CD14-positive monocyte (primary cell): ENCODE measurements around the gene LSM4. TPM values are rescaled to one million over a fixed set of nuclear protein-coding genes. Genes with fewer than 3 reads are reported as not detected.
A peak's percentile ranks its signal among the peaks of the same experiment; 100 is the strongest.

Source experiments
- DNase-seq, 3 donors: peaks; one replicate each; pipeline ENCODE4 v3.0.0-alpha.2; 2011 to 2022
- H2AFZ ChIP-seq: 2 replicates; pipeline ENCODE4 v1.6.0; 2012; ENCODE audit warnings: mild to moderate bottlenecking, low read depth, low read length, inconsistent platforms; ENCODE audit not compliant: insufficient read depth, poor library complexity, severe bottlenecking
- H3K27ac ChIP-seq, 2 donors: 1 replicate in 1 of 2; 2 replicates in 1 of 2; pipeline ENCODE4 v1.5.1; 2012 to 2013; ENCODE audit warnings: low read length in 2 of 2, control low read depth in 1 of 2, inconsistent platforms in 1 of 2, low read depth in 1 of 2, mild to moderate bottlenecking in 1 of 2
- H3K27me3 ChIP-seq, 2 donors: one replicate each; pipeline versions ENCODE4 v1.6.0 to v1.6.1; 2011 to 2013; ENCODE audit warnings: low read length in 2 of 2; ENCODE audit not compliant: control insufficient read depth in 2 of 2, insufficient read depth in 2 of 2
- H3K36me3 ChIP-seq, 2 donors: replicated peaks in 1 of 2; 1 replicate in 1 of 2; 2 replicates in 1 of 2; pipeline versions ENCODE4 v1.5.1 to v1.6.1; 2012 to 2013; ENCODE audit warnings: low read length in 2 of 2, control low read depth in 1 of 2, inconsistent platforms in 1 of 2, mild to moderate bottlenecking in 1 of 2; ENCODE audit not compliant: insufficient read depth in 2 of 2, control insufficient read depth in 1 of 2
- H3K4me1 ChIP-seq, 2 donors: 1 replicate in 1 of 2; 2 replicates in 1 of 2; pipeline versions ENCODE4 v1.5.1 to v1.6.1; 2012 to 2013; ENCODE audit warnings: low read length in 2 of 2, control low read depth in 1 of 2, inconsistent platforms in 1 of 2, mild to moderate bottlenecking in 1 of 2, moderate library complexity in 1 of 2; ENCODE audit not compliant: insufficient read depth in 2 of 2, control insufficient read depth in 1 of 2
- H3K4me2 ChIP-seq: replicated peaks from 2 replicates; pipeline ENCODE3; 2012; ENCODE audit warnings: low read length, moderate library complexity, mild to moderate bottlenecking; ENCODE audit not compliant: poor library complexity, severe bottlenecking; ENCODE audit errors: extremely low read depth
- H3K4me3 ChIP-seq, 3 experiments: fragments of 200-600 bp in 1 of 3; sonication (generic) in 1 of 3; replicated peaks in 1 of 3; 1 replicate in 2 of 3; 2 replicates in 1 of 3; pipeline ENCODE4 v1.5.1; 2011 to 2013; ENCODE audit warnings: low read length in 3 of 3, mild to moderate bottlenecking in 3 of 3, control low read depth in 2 of 3, low read depth in 2 of 3, inconsistent platforms in 1 of 3, moderate library complexity in 1 of 3
- H3K79me2 ChIP-seq: 2 replicates; pipeline ENCODE4 v1.6.0; 2012; ENCODE audit warnings: mild to moderate bottlenecking, control low read depth, inconsistent platforms, low read length, moderate library complexity; ENCODE audit not compliant: insufficient read depth
- H3K9ac ChIP-seq: 2 replicates; pipeline ENCODE4 v1.6.0; 2017; ENCODE audit warnings: low read length, mild to moderate bottlenecking; ENCODE audit not compliant: insufficient read depth, poor library complexity, severe bottlenecking
- H3K9me3 ChIP-seq, 2 donors: replicated peaks in 1 of 2; 1 replicate in 1 of 2; 2 replicates in 1 of 2; pipeline versions ENCODE4 v1.5.1 to v1.6.1; 2012 to 2013; ENCODE audit warnings: low read length in 2 of 2, control low read depth in 1 of 2; ENCODE audit not compliant: control insufficient read depth in 1 of 2, insufficient read depth in 1 of 2
- H4K20me1 ChIP-seq: 2 replicates; pipeline ENCODE4 v1.6.0; 2012; ENCODE audit warnings: mild to moderate bottlenecking, low read length, control low read depth, moderate library complexity; ENCODE audit not compliant: insufficient read depth
- H3K27ac Mint-ChIP-seq, 7 donors: one replicate each; pipeline ENCODE4 v1.8.0; 2020; ENCODE audit warnings: mild to moderate bottlenecking in 7 of 7, mixed read lengths in 7 of 7, moderate library complexity in 6 of 7, inconsistent platforms in 2 of 7
- H3K27me3 Mint-ChIP-seq, 3 donors: one replicate each; pipeline ENCODE4 v1.8.0; 2021 to 2022; ENCODE audit warnings: low read depth in 3 of 3, mild to moderate bottlenecking in 3 of 3, mixed read lengths in 3 of 3, moderate library complexity in 3 of 3, inconsistent platforms in 1 of 3
- H3K36me3 Mint-ChIP-seq, 2 donors: one replicate each; pipeline ENCODE4 v1.8.0; 2020; ENCODE audit warnings: mixed read lengths in 2 of 2, inconsistent platforms in 1 of 2, mild to moderate bottlenecking in 1 of 2
- H3K4me1 Mint-ChIP-seq: one replicate; pipeline ENCODE4 v1.8.0; 2020; ENCODE audit warnings: mild to moderate bottlenecking, mixed read lengths
- H3K4me3 Mint-ChIP-seq, 2 donors: one replicate each; pipeline ENCODE4 v1.8.0; 2020; ENCODE audit warnings: mild to moderate bottlenecking in 2 of 2, mixed read lengths in 2 of 2, moderate library complexity in 1 of 2
- H3K9me3 Mint-ChIP-seq, 7 donors: one replicate each; pipeline ENCODE4 v1.8.0; 2020 to 2022; ENCODE audit warnings: mixed read lengths in 7 of 7, mild to moderate bottlenecking in 6 of 7, moderate library complexity in 6 of 7, inconsistent platforms in 2 of 7
- WGBS: methylation state at CpG from one replicate; pipeline ENCODE4 v1.1.5; 2013; ENCODE audit warnings: missing lambda C conversion rate; ENCODE audit not compliant: insufficient coverage; 5-methylcytosine and 5-hydroxymethylcytosine counted together
- intact Hi-C, 2 donors: fragments of 100-400 bp; cut with micrococcal nuclease; formaldehyde crosslinking; loops; one replicate each; pipeline versions ENCODE4 v1.15.0 to v1.15.1; 2023
- polyA plus RNA-seq, 3 donors: library from polyadenylated mRNA; depleted of rRNA in 1 of 3; unstranded in 2 of 3; stranded (reverse) in 1 of 3; fragments of 300-500 nt in 2 of 3; fragments of >200 nt in 1 of 3; fragmentation: Illumina TruSeq in 2 of 3; gene quantifications; 1 replicate in 2 of 3; 2 replicates in 1 of 3; pipeline ENCODE4 v1.2.3, GENCODE V29; 2012 to 2021
- TF ChIP-seq, protein P1 (sequence below): fragments of 200-600 bp; IDR thresholded peaks from one replicate; pipeline ENCODE4 v1.8.0; 2022; ENCODE audit warnings: antibody characterized with exemption, mild to moderate bottlenecking

LSM4 gene
- polyA plus RNA-seq, 3 donors: 66.5 to 143 (median 97.0) TPM

DNA sequence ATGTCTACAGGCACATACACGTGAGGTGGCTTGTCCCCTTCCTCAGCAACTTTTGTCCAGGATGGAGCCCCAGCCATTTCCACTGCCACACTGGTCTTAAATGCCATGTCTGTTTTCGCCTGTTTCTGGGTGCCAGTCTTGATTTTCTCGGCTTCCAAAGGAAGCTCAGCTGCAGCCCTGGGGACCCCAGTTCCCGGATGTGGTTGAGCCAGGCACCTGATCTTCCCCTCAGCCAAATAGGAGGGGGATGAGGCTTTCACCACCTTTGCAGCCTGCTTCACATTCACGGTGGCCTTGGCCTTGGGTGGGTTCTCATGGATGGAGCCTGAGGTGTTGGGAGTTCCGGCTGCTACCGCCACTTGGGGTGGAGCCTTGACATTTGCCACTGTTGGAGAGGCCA lies 57.3 kb downstream of the LSM4 start:
- intact Hi-C loops: no loop called here
- peaks cover 25 to 27% of the 10 kb centered on the region in 2 donors for H3K36me3 Mint-ChIP-seq

DNA sequence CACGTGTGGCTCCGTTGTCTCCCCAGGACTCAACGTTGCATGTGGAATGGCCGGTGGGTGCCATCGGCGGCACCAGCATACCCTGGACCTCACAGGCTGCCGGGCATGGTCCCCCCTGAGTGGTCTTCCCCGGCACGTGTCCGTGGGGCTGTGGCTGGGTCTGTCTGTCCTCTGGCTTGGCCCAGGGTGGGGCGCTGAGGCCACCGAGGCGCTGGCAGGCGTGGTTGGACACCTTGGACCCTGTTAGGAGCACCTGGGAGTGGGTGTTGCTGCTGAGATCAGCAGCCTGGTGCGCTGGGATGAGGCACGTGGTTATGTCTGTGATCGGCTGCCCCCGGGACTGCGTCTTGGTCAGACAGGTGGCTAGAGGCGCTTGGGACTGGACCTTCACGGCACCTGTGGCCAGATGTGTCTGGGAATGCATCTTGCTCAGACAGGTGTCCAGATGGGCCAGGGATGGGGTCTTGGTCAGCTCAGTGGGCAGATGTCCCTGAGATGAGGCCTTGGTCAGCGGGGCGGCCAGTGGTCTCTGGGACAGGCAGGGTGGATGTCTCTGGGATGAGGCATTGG lies 57.8 kb downstream of the LSM4 start:
- Histone ChIP-seq H3K79me2 (no peaks in the 10 kb centered on the region), H3K27me3 (no peaks in the 10 kb centered on the region), H3K4me3 (no peak overlapping the region), H4K20me1 (peaks cover 20% of the 10 kb centered on the region), H3K36me3 (peaks cover 5 to 24% of the 10 kb centered on the region in 2 donors), H2AFZ (no peak overlapping the region), H3K9me3 (no peaks in the 10 kb centered on the region), H3K27ac (no peak overlapping the region), H3K4me2 (no peak overlapping the region), H3K4me1 (peaks cover 7 to 8% of the 10 kb centered on the region in 2 donors), H3K9ac (no peak overlapping the region)
- peaks cover 0 to 1% (median 0%) of the 10 kb centered on the region in 3 donors for H3K27me3 Mint-ChIP-seq
- DNase-seq: no peak
- peaks cover 25 to 27% of the 10 kb centered on the region in 2 donors for H3K36me3 Mint-ChIP-seq
- WGBS: 99% methylated on average over 23 of the region's 23 CpGs
- H3K27ac Mint-ChIP-seq: peak overlapping the region in 1 of 7 donors; percentile 44
- peaks cover 10% of the 10 kb centered on the region for H3K4me1 Mint-ChIP-seq
- TF ChIP-seq, protein P1, sequence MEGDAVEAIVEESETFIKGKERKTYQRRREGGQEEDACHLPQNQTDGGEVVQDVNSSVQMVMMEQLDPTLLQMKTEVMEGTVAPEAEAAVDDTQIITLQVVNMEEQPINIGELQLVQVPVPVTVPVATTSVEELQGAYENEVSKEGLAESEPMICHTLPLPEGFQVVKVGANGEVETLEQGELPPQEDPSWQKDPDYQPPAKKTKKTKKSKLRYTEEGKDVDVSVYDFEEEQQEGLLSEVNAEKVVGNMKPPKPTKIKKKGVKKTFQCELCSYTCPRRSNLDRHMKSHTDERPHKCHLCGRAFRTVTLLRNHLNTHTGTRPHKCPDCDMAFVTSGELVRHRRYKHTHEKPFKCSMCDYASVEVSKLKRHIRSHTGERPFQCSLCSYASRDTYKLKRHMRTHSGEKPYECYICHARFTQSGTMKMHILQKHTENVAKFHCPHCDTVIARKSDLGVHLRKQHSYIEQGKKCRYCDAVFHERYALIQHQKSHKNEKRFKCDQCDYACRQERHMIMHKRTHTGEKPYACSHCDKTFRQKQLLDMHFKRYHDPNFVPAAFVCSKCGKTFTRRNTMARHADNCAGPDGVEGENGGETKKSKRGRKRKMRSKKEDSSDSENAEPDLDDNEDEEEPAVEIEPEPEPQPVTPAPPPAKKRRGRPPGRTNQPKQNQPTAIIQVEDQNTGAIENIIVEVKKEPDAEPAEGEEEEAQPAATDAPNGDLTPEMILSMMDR: no peak
- H3K4me3 Mint-ChIP-seq: no peak overlapping the region
- no peaks in the 10 kb centered on the region for H3K9me3 Mint-ChIP-seq
- intact Hi-C loops: no loop called here

More for the DNA sequence above, 57.3 kb downstream of the LSM4 start:
- Histone ChIP-seq H2AFZ (no peak overlapping the region), H3K9me3 (no peaks in the 10 kb centered on the region), H3K79me2 (no peaks in the 10 kb centered on the region), H3K4me2 (no peak overlapping the region), H3K27me3 (no peaks in the 10 kb centered on the region), H3K4me1 (peaks cover 7 to 8% of the 10 kb centered on the region in 2 donors), H3K36me3 (peaks cover 5 to 24% of the 10 kb centered on the region in 2 donors), H3K27ac (no peak overlapping the region), H3K4me3 (no peak overlapping the region), H3K9ac (no peak overlapping the region), H4K20me1 (peaks cover 25% of the 10 kb centered on the region)
- Mint-ChIP-seq H3K27me3 (peaks cover 0 to 1% (median 0%) of the 10 kb centered on the region in 3 donors), H3K27ac (peak overlapping the region in 1 of 7 donors; percentile 44), H3K4me3 (no peak overlapping the region), H3K4me1 (peaks cover 10% of the 10 kb centered on the region), H3K9me3 (no peaks in the 10 kb centered on the region)
- TF ChIP-seq, protein P1: no peak
- 84% methylated on average over 4 of the region's 7 CpGs for WGBS
- DNase-seq: no peak
